GM23338 (cell line): ENCODE data around the gene CEP131. TPM values are rescaled to one million over a fixed set of nuclear protein-coding genes. Genes with fewer than 3 reads are reported as not detected.

Source experiments
- ATAC-seq: fragments of 200-7000 bp; cut with Tn5 transposase; 3 replicates; pipeline ENCODE4 v1.9.1; 2020
- DNase-seq: peaks from one replicate; pipeline ENCODE4 v3.0.0-alpha.2; 2015; ENCODE audit warnings: low spot score
- H2AFZ ChIP-seq: fragments of 200-600 bp; sonication (generic); 2 replicates; pipeline ENCODE4 v1.8.0; 2016; ENCODE audit warnings: antibody characterized with exemption, mild to moderate bottlenecking, moderate library complexity
- H3F3A ChIP-seq: fragments of 200-600 bp; sonication (generic); replicated peaks from 2 replicates; pipeline ENCODE4 v1.8.0; 2017; ENCODE audit warnings: antibody characterized with exemption, mixed run types, low read depth
- H3K27ac ChIP-seq: fragments of 200-600 bp; sonication (generic); 2 replicates; pipeline ENCODE4 v1.6.1; 2016; ENCODE audit warnings: low read depth
- H3K27me3 ChIP-seq: fragments of 200-600 bp; sonication (generic); 2 replicates; pipeline ENCODE4 v1.8.0; 2016; ENCODE audit warnings: mild to moderate bottlenecking, mixed run types, moderate library complexity; ENCODE audit not compliant: insufficient read depth
- H3K36me3 ChIP-seq: fragments of 200-600 bp; sonication (generic); 2 replicates; pipeline ENCODE4 v1.8.0; 2016; ENCODE audit warnings: mild to moderate bottlenecking; ENCODE audit not compliant: insufficient read depth
- H3K4me1 ChIP-seq: fragments of 200-600 bp; sonication (generic); 2 replicates; pipeline ENCODE4 v1.8.0; 2016; ENCODE audit warnings: mild to moderate bottlenecking, moderate library complexity; ENCODE audit not compliant: insufficient read depth
- H3K4me2 ChIP-seq: fragments of 200-600 bp; sonication (generic); 2 replicates; pipeline ENCODE4 v1.7.1; 2017; ENCODE audit warnings: mixed run types
- H3K4me3 ChIP-seq: fragments of 200-600 bp; sonication (generic); 2 replicates; pipeline ENCODE4 v1.6.1; 2016; ENCODE audit warnings: mixed run types
- H3K79me2 ChIP-seq: fragments of 200-600 bp; sonication (generic); replicated peaks from 2 replicates; pipeline ENCODE4 v1.8.0; 2017; ENCODE audit warnings: mild to moderate bottlenecking; ENCODE audit not compliant: insufficient read depth
- H3K9me2 ChIP-seq: fragments of 200-600 bp; sonication (generic); 2 replicates; pipeline ENCODE4 v1.8.0; 2017; ENCODE audit not compliant: insufficient read depth
- H4K20me1 ChIP-seq: fragments of 200-600 bp; sonication (generic); replicated peaks from 2 replicates; pipeline ENCODE4 v1.8.0; 2017; ENCODE audit warnings: mild to moderate bottlenecking; ENCODE audit not compliant: insufficient read depth
- H3K27ac Mint-ChIP-seq: 2 replicates; pipeline ENCODE4 v1.8.0; 2020; ENCODE audit warnings: inconsistent platforms, mild to moderate bottlenecking, moderate library complexity, mixed read lengths
- H3K27me3 Mint-ChIP-seq: 3 replicates; pipeline ENCODE4 v1.8.0; 2022; ENCODE audit warnings: low read depth, mild to moderate bottlenecking, moderate library complexity, mixed read lengths, inconsistent platforms; ENCODE audit not compliant: insufficient read depth, poor library complexity
- H3K36me3 Mint-ChIP-seq: 3 replicates; pipeline ENCODE4 v1.8.0; 2021; ENCODE audit warnings: low read depth, mild to moderate bottlenecking, inconsistent platforms, moderate library complexity, mixed read lengths
- H3K4me1 Mint-ChIP-seq: 3 replicates; pipeline ENCODE4 v1.8.0; 2020; ENCODE audit warnings: mild to moderate bottlenecking, inconsistent platforms, mixed read lengths
- H3K4me3 Mint-ChIP-seq: 3 replicates; pipeline ENCODE4 v1.8.0; 2021; ENCODE audit warnings: moderate library complexity, mild to moderate bottlenecking, inconsistent platforms, mixed read lengths
- H3K9me3 Mint-ChIP-seq: 3 replicates; pipeline ENCODE4 v1.8.0; 2020; ENCODE audit warnings: moderate library complexity, mild to moderate bottlenecking, inconsistent platforms, mixed read lengths
- CREB1 ChIP-seq: fragments of 250-450 bp; sonication (Bioruptor Pico); IDR thresholded peaks from 2 replicates; pipeline ENCODE4 v1.5.0; 2020; ENCODE audit warnings: low read depth, mild to moderate bottlenecking, moderate library complexity
- CTCF ChIP-seq, 2 experiments: fragments of 200-600 bp in 1 of 2; sonication (generic) in 1 of 2; conservative IDR thresholded peaks; 2 replicates each; pipeline versions ENCODE4 v1.5.1 to v1.6.1; 2016 to 2017; ENCODE audit warnings: antibody characterized with exemption in 2 of 2, low read depth in 2 of 2, mild to moderate bottlenecking in 2 of 2, moderate library complexity in 1 of 2
- EZH2 ChIP-seq: fragments of 200-600 bp; sonication (generic); IDR thresholded peaks from one replicate; pipeline ENCODE4 v1.8.0; 2017; ENCODE audit warnings: antibody characterized with exemption, mild to moderate bottlenecking, low read depth; ENCODE audit not compliant: unreplicated experiment
- JUNB ChIP-seq: IDR thresholded peaks from one replicate; pipeline ENCODE4 v1.6.1; 2016; ENCODE audit warnings: antibody characterized with exemption; ENCODE audit not compliant: unreplicated experiment
- POLR2AphosphoS5 ChIP-seq: IDR thresholded peaks from 2 replicates; pipeline ENCODE4 v1.6.1; 2016; ENCODE audit warnings: antibody characterized with exemption, low read depth
- STAT1 ChIP-seq: IDR thresholded peaks from one replicate; pipeline ENCODE4 v1.6.1; 2016; ENCODE audit warnings: antibody characterized with exemption; ENCODE audit not compliant: unreplicated experiment
- ZNF114 ChIP-seq: fragments of 250-450 bp; sonication (Bioruptor Pico); IDR thresholded peaks from 2 replicates; pipeline ENCODE4 v1.5.0; 2020; ENCODE audit warnings: mild to moderate bottlenecking, moderate library complexity
- ZNF331 ChIP-seq: fragments of 250-450 bp; sonication (Bioruptor Pico); IDR thresholded peaks from 2 replicates; pipeline ENCODE4 v1.5.0; 2020; ENCODE audit warnings: low read depth, mild to moderate bottlenecking, moderate library complexity
- polyA plus RNA-seq: library from polyadenylated mRNA; unstranded; fragments of >200 nt; fragmentation: Nextera tagmentation; extraction: Ambion mirVana; gene quantifications from 2 replicates; pipeline ENCODE4 v1.2.1, GENCODE V29; 2016
- total RNA-seq: library from RNA; depleted of rRNA; stranded (reverse); fragments of >200 nt; shearing (Covaris generic); gene quantifications from 2 replicates; pipeline ENCODE4 v1.2.3, GENCODE V29; 2014
- TF ChIP-seq, protein P1 (sequence below): IDR thresholded peaks from 2 replicates; pipeline ENCODE4 v1.6.1; 2016; ENCODE audit warnings: antibody characterized with exemption
- TF ChIP-seq, protein P2 (sequence below): fragments of 250-450 bp; sonication (Bioruptor Pico); IDR thresholded peaks from 2 replicates; pipeline ENCODE4 v1.5.0; 2020; ENCODE audit warnings: mild to moderate bottlenecking, moderate library complexity

CEP131 gene
- total and polyA plus RNA-seq, 2 experiments from 2014 or later, result 26.8 to 35.5 TPM

GRCh38 chr17:81198826-81199481, 23.8 kb downstream of the CEP131 start:
- TF ChIP-seq, protein P1, sequence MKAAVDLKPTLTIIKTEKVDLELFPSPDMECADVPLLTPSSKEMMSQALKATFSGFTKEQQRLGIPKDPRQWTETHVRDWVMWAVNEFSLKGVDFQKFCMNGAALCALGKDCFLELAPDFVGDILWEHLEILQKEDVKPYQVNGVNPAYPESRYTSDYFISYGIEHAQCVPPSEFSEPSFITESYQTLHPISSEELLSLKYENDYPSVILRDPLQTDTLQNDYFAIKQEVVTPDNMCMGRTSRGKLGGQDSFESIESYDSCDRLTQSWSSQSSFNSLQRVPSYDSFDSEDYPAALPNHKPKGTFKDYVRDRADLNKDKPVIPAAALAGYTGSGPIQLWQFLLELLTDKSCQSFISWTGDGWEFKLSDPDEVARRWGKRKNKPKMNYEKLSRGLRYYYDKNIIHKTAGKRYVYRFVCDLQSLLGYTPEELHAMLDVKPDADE, result no peak
- TF ChIP-seq POLR2AphosphoS5, result no peak
- H3K27ac ChIP-seq, result no peak overlapping the region
- H3K27ac Mint-ChIP-seq, result no peak overlapping the region
- H3K4me1 ChIP-seq, result no peaks in the 10 kb centered on the region
- H3K4me3 Mint-ChIP-seq, result no peak overlapping the region
- H3K27me3 ChIP-seq, result no peaks in the 10 kb centered on the region
- H3K27me3 Mint-ChIP-seq, result peaks cover 4% of the 10 kb centered on the region
- H3F3A ChIP-seq, result no peaks in the 10 kb centered on the region
- H3K9me2 ChIP-seq, result no peaks in the 10 kb centered on the region
- no peak overlapping the region for H3K4me2 ChIP-seq
- no peaks in the 10 kb centered on the region for H3K9me3 Mint-ChIP-seq
- ATAC-seq (no peak), DNase-seq (no peak)
- H4K20me1 ChIP-seq, result no peaks in the 10 kb centered on the region
- H3K36me3 Mint-ChIP-seq, result peaks cover 12% of the 10 kb centered on the region; the same call in 2 of the 3 replicates
- no peak overlapping the region for H3K4me3 ChIP-seq
- H2AFZ ChIP-seq, result no peak overlapping the region
- no peaks in the 10 kb centered on the region for H3K4me1 Mint-ChIP-seq
- no peaks in the 10 kb centered on the region for H3K79me2 ChIP-seq
- no peaks in the 10 kb centered on the region; the same call in 1 of the 2 replicates for H3K36me3 ChIP-seq

GRCh38 chr17:81197831-81198490, 24.8 kb downstream of the CEP131 start:
- Mint-ChIP-seq H3K4me1 (no peaks in the 10 kb centered on the region), H3K4me3 (no peak overlapping the region), H3K36me3 (peaks cover 12% of the 10 kb centered on the region; the same call in 2 of the 3 replicates), H3K9me3 (no peaks in the 10 kb centered on the region), H3K27me3 (peaks cover 4% of the 10 kb centered on the region), H3K27ac (no peak overlapping the region)
- no peak overlapping the region for H3K4me2 ChIP-seq
- H3K27ac ChIP-seq, result no peak overlapping the region
- no peaks in the 10 kb centered on the region for H3F3A ChIP-seq
- H3K79me2 ChIP-seq, result no peaks in the 10 kb centered on the region
- H3K4me3 ChIP-seq, result no peak overlapping the region
- no peaks in the 10 kb centered on the region; the same call in 1 of the 2 replicates for H3K36me3 ChIP-seq
- no peaks in the 10 kb centered on the region for H3K9me2 ChIP-seq
- H3K27me3 ChIP-seq, result no peaks in the 10 kb centered on the region
- no peak overlapping the region for H2AFZ ChIP-seq
- DNase-seq (no peak), ATAC-seq (no peak)
- no peaks in the 10 kb centered on the region for H3K4me1 ChIP-seq
- no peaks in the 10 kb centered on the region for H4K20me1 ChIP-seq
- TF ChIP-seq ZNF331 (CRISPR knock-in tag) (no peak), STAT1 (no peak), POLR2AphosphoS5 (no peak), JUNB (no peak), CTCF (conservative IDR thresholded peaks at IDR 0.05; ENCODE audit: low read depth in 2 of 2) (no peak), ZNF114 (CRISPR knock-in tag) (no peak), EZH2 (no peak), CREB1 (no peak)
- TF ChIP-seq, protein P1, result no peak
- TF ChIP-seq, protein P2, sequence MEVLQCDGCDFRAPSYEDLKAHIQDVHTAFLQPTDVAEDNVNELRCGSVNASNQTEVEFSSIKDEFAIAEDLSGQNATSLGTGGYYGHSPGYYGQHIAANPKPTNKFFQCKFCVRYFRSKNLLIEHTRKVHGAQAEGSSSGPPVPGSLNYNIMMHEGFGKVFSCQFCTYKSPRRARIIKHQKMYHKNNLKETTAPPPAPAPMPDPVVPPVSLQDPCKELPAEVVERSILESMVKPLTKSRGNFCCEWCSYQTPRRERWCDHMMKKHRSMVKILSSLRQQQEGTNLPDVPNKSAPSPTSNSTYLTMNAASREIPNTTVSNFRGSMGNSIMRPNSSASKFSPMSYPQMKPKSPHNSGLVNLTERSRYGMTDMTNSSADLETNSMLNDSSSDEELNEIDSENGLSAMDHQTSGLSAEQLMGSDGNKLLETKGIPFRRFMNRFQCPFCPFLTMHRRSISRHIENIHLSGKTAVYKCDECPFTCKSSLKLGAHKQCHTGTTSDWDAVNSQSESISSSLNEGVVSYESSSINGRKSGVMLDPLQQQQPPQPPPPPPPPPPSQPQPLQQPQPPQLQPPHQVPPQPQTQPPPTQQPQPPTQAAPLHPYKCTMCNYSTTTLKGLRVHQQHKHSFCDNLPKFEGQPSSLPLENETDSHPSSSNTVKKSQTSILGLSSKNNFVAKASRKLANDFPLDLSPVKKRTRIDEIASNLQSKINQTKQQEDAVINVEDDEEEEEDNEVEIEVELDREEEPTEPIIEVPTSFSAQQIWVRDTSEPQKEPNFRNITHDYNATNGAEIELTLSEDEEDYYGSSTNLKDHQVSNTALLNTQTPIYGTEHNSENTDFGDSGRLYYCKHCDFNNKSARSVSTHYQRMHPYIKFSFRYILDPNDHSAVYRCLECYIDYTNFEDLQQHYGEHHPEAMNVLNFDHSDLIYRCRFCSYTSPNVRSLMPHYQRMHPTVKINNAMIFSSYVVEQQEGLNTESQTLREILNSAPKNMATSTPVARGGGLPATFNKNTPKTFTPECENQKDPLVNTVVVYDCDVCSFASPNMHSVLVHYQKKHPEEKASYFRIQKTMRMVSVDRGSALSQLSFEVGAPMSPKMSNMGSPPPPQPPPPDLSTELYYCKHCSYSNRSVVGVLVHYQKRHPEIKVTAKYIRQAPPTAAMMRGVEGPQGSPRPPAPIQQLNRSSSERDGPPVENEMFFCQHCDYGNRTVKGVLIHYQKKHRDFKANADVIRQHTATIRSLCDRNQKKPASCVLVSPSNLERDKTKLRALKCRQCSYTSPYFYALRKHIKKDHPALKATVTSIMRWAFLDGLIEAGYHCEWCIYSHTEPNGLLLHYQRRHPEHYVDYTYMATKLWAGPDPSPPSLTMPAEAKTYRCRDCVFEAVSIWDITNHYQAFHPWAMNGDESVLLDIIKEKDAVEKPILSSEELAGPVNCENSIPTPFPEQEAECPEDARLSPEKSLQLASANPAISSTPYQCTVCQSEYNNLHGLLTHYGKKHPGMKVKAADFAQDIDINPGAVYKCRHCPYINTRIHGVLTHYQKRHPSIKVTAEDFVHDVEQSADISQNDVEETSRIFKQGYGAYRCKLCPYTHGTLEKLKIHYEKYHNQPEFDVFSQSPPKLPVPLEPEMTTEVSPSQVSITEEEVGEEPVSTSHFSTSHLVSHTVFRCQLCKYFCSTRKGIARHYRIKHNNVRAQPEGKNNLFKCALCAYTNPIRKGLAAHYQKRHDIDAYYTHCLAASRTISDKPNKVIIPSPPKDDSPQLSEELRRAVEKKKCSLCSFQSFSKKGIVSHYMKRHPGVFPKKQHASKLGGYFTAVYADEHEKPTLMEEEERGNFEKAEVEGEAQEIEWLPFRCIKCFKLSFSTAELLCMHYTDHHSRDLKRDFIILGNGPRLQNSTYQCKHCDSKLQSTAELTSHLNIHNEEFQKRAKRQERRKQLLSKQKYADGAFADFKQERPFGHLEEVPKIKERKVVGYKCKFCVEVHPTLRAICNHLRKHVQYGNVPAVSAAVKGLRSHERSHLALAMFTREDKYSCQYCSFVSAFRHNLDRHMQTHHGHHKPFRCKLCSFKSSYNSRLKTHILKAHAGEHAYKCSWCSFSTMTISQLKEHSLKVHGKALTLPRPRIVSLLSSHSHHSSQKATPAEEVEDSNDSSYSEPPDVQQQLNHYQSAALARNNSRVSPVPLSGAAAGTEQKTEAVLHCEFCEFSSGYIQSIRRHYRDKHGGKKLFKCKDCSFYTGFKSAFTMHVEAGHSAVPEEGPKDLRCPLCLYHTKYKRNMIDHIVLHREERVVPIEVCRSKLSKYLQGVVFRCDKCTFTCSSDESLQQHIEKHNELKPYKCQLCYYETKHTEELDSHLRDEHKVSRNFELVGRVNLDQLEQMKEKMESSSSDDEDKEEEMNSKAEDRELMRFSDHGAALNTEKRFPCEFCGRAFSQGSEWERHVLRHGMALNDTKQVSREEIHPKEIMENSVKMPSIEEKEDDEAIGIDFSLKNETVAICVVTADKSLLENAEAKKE (CRISPR knock-in tag), result no peak
